Measurements from ENCODE around the gene MCL1. TPM values are rescaled to one million over a fixed set of nuclear protein-coding genes. Genes with fewer than 3 reads are reported as not detected.

Gene MCL1
- total RNA-seq, 2 experiments from 2014 or later = 249 to 261 TPM

GRCh38 chr1:150562446-150563339, 16.7 kb downstream of the MCL1 start:
- H3K27me3 Mint-ChIP-seq (ENCODE audit: low read depth) = no peaks in the 10 kb centered on the region
- DNase-seq (peak; percentile 80), ATAC-seq (peak; percentile 1)
- CTCF ChIA-PET = interaction anchor here (1.4 to 14.3 kb wide), 8 partner anchors 14 to 433 kb away, joined by 3 to 412 read pairs (median 6); partner anchors contain the start of genes ENSA, MCL1 and SETDB1
- peak overlapping the region; percentile 99 for H3K27ac Mint-ChIP-seq
- H3K36me3 Mint-ChIP-seq (ENCODE audit: low read depth) = peaks cover 2% of the 10 kb centered on the region
- POLR2A ChIA-PET = interaction anchor here (0.5 to 16.0 kb wide), 11 partner anchors 11 to 676 kb away, joined by 3 to 1108 read pairs (median 5); partner anchors contain the start of genes ENSA, GOLPH3L and MCL1
- H3K4me3 Mint-ChIP-seq = peak overlapping the region; percentile 90
- no peaks in the 10 kb centered on the region for H3K9me3 Mint-ChIP-seq (ENCODE audit: insufficient read depth)
- peaks cover 74% of the 10 kb centered on the region for H3K4me1 Mint-ChIP-seq (ENCODE audit: low read depth)

GRCh38 chr1:150561974-150562445, 17.4 kb downstream of the MCL1 start:
- H3K4me1 Mint-ChIP-seq (ENCODE audit: low read depth) = peaks cover 67% of the 10 kb centered on the region
- CTCF ChIA-PET = interaction anchor here (1.4 to 14.3 kb wide), 7 partner anchors 14 to 364 kb away, joined by 4 to 412 read pairs (median 7); partner anchors contain the start of genes ENSA, MCL1 and SETDB1
- no peaks in the 10 kb centered on the region for H3K27me3 Mint-ChIP-seq (ENCODE audit: low read depth)
- ATAC-seq (peak; percentile 60), DNase-seq (peak; percentile 92)
- peak overlapping the region; percentile 90 for H3K4me3 Mint-ChIP-seq
- H3K36me3 Mint-ChIP-seq (ENCODE audit: low read depth) = peaks cover 2% of the 10 kb centered on the region
- H3K27ac Mint-ChIP-seq = peak overlapping the region; percentile 99
- no peaks in the 10 kb centered on the region for H3K9me3 Mint-ChIP-seq (ENCODE audit: insufficient read depth)
- POLR2A ChIA-PET = interaction anchor here (0.6 to 16.0 kb wide), 11 partner anchors 10 to 675 kb away, joined by 3 to 1108 read pairs (median 5); partner anchors contain the start of genes ENSA, GOLPH3L, MCL1 and TARS2

GRCh38 chr1:150561254-150561973, 18.0 kb downstream of the MCL1 start:
- DNase-seq (peak; percentile 80), ATAC-seq (peak; percentile 31)
- Mint-ChIP-seq H3K36me3 (ENCODE audit: low read depth) (peaks cover 2% of the 10 kb centered on the region), H3K27me3 (ENCODE audit: low read depth) (no peaks in the 10 kb centered on the region), H3K27ac (peak overlapping the region; percentile 99), H3K9me3 (ENCODE audit: insufficient read depth) (no peaks in the 10 kb centered on the region), H3K4me3 (peak overlapping the region; percentile 90), H3K4me1 (ENCODE audit: low read depth) (peaks cover 61% of the 10 kb centered on the region)
- CTCF ChIA-PET = interaction anchor here (0.6 to 14.3 kb wide), 37 partner anchors 7 to 421 kb away, joined by 3 to 412 read pairs (median 5); partner anchors contain the start of genes ENSA, FALEC, GOLPH3L and MCL1
- POLR2A ChIA-PET = interaction anchor here (0.6 to 16.0 kb wide), 14 partner anchors 8 to 675 kb away, joined by 3 to 1108 read pairs (median 4); partner anchors contain the start of genes ENSA, GOLPH3L, MCL1 and MINDY1

DNA sequence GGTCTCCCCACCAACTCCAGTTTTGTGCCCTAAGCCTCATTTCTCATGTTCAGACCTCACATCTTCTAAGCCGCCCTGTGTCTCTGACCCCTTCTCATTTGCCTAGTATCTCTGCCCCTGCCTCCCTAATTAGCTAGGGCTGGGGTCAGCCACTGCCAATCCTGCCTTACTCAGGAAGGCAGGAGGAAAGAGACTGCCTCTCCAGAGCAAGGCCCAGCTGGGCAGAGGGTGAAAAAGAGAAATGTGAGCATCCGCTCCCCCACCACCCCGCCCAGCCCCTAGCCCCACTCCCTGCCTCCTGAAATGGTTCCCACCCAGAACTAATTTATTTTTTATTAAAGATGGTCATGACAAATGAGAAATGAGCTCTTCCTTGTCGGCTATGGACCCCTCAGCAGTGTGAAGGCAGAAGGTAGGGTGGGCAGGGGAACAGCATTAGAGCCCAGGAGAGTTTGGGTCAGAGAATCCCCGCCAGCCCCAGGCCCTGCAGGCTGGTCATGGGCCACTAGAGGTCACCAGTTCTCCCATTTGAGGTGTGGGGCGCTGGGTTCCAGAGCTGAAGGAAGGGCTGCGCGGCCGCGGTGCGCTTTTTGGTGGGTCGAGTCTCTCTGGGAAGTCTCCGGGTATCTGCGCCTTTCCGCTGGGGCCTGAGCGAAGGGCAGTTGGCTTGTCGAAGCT, 18.7 kb downstream of the MCL1 start:
- Mint-ChIP-seq H3K27ac (peak overlapping the region; percentile 99), H3K27me3 (ENCODE audit: low read depth) (no peaks in the 10 kb centered on the region), H3K36me3 (ENCODE audit: low read depth) (peaks cover 2% of the 10 kb centered on the region), H3K9me3 (ENCODE audit: insufficient read depth) (no peaks in the 10 kb centered on the region), H3K4me1 (ENCODE audit: low read depth) (peaks cover 54% of the 10 kb centered on the region), H3K4me3 (peak overlapping the region; percentile 90)
- POLR2A ChIA-PET = interaction anchor here (0.6 to 16.0 kb wide), 16 partner anchors 7 to 716 kb away, joined by 3 to 1108 read pairs (median 4); partner anchors contain the start of genes CTSK, ENSA, GOLPH3L and MCL1
- CTCF ChIA-PET = interaction anchor here (0.6 to 14.3 kb wide), 50 partner anchors 8 to 446 kb away, joined by 3 to 412 read pairs (median 4); partner anchors contain the start of genes CTSK, ENSA, FALEC and GOLPH3L
- DNase-seq (peak; percentile 91), ATAC-seq (peak; percentile 42)

DNA sequence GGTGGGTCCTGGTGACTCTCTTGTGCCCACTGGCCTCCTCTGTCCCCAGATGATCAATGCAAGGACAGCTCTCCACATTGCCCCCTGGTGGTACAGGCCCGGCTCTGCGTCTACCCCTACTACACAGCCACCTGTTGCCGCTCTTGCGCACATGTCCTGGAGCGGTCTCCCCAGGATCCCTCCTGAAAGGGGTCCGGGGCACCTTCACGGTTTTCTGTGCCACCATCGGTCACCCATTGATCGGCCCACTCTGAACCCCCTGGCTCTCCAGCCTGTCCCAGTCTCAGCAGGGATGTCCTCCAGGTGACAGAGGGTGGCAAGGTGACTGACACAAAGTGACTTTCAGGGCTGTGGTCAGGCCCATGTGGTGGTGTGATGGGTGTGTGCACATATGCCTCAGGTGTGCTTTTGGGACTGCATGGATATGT, 19.4 kb downstream of the MCL1 start:
- peak; percentile 8 for ATAC-seq
- Mint-ChIP-seq H3K27me3 (ENCODE audit: low read depth) (no peaks in the 10 kb centered on the region), H3K9me3 (ENCODE audit: insufficient read depth) (no peaks in the 10 kb centered on the region), H3K4me1 (ENCODE audit: low read depth) (peaks cover 50% of the 10 kb centered on the region), H3K27ac (peak overlapping the region; percentile 99), H3K4me3 (peak overlapping the region; percentile 90), H3K36me3 (ENCODE audit: low read depth) (peaks cover 2% of the 10 kb centered on the region)
- DNase-seq = peak; percentile 86
- CTCF ChIA-PET = interaction anchor here (0.6 to 14.3 kb wide), 37 partner anchors 8 to 446 kb away, joined by 3 to 412 read pairs (median 4); partner anchors contain the start of genes APH1A, CTSK, ENSA and FALEC
- POLR2A ChIA-PET = interaction anchor here (1.5 to 16.0 kb wide), 5 partner anchors 8 to 69 kb away, joined by 5 to 1108 read pairs (median 73); partner anchors contain the start of genes ENSA and MCL1

DNA sequence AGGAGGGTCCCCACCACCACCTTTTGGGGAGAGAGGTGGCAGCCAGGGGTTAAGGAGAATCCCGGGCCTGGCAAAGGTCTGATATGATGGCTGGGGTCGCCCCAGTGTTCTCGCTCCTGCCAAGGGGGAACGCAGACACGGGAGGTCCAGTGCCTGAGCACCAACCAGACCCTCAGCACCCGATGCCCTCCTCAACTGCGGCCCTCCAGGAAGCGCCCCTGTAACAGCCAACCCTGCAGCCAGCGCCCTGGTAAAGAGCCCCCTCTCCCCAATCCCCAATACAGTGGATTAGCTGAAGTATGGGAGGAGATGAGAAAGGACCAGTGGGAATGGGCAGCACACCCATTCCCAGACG, 19.8 kb downstream of the MCL1 start:
- Mint-ChIP-seq H3K9me3 (ENCODE audit: insufficient read depth) (no peaks in the 10 kb centered on the region), H3K27me3 (ENCODE audit: low read depth) (no peaks in the 10 kb centered on the region), H3K27ac (peak overlapping the region; percentile 99), H3K36me3 (ENCODE audit: low read depth) (no peaks in the 10 kb centered on the region), H3K4me3 (no peak overlapping the region), H3K4me1 (ENCODE audit: low read depth) (peaks cover 46% of the 10 kb centered on the region)
- ChIA-PET POLR2A (interaction anchor here (1.5 to 16.0 kb wide), 5 partner anchors 7 to 69 kb away, joined by 5 to 1108 read pairs (median 73); partner anchors contain the start of genes ENSA and MCL1), CTCF (interaction anchor here (0.6 to 14.3 kb wide), 26 partner anchors 8 to 447 kb away, joined by 3 to 412 read pairs (median 7); partner anchors contain the start of genes APH1A, CTSK, ENSA and FALEC)
- no peak for ATAC-seq
- DNase-seq = no peak

DNA sequence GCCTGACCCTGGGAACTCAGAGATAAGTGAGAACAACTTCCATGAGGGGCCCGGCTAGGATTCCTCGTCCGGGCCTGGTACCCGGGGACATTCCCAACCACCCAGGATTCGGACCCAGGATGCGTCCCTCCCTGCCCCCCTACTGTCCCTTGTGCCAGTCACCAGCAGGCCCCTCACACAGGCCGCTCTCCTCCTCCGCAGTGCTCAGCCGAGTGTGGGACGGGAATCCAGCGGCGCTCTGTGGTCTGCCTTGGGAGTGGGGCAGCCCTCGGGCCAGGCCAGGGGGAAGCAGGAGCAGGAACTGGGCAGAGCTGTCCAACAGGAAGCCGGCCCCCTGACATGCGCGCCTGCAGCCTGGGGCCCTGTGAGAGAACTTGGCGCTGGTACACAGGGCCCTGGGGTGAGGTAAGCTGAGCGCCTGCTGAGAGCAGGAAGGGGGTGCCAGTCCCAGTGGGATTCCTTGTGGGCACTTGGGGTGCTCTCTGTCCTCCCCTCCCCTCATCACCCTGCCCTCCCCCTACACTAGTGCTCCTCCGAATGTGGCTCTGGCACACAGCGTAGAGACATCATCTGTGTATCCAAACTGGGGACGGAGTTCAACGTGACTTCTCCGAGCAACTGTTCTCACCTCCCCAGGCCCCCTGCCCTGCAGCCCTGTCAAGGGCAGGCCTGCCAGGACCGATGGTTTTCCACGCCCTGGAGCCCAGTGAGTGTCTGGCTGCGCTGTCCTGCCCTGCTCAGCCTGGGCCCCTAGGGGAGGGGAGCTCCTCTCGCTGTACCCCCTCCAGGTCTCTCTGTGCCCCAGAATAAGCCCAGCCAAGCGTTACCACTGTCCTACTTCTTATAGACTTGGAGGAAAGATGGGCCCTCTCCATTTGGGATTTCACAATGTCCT, 20.4 kb downstream of the MCL1 start:
- no peaks in the 10 kb centered on the region for H3K9me3 Mint-ChIP-seq (ENCODE audit: insufficient read depth)
- H3K4me3 Mint-ChIP-seq = no peak overlapping the region
- DNase-seq (no peak), ATAC-seq (no peak)
- no peaks in the 10 kb centered on the region for H3K36me3 Mint-ChIP-seq (ENCODE audit: low read depth)
- ChIA-PET POLR2A (interaction anchor here (1.5 to 16.0 kb wide), 5 partner anchors 7 to 70 kb away, joined by 5 to 1108 read pairs (median 73); partner anchors contain the start of genes ENSA and MCL1), CTCF (interaction anchor here (0.6 to 14.3 kb wide), 23 partner anchors 8 to 447 kb away, joined by 3 to 412 read pairs (median 7); partner anchors contain the start of genes APH1A, CTSK, ENSA and FALEC)
- no peaks in the 10 kb centered on the region for H3K27me3 Mint-ChIP-seq (ENCODE audit: low read depth)
- peaks cover 40% of the 10 kb centered on the region for H3K4me1 Mint-ChIP-seq (ENCODE audit: low read depth)
- no peak overlapping the region for H3K27ac Mint-ChIP-seq

DNA sequence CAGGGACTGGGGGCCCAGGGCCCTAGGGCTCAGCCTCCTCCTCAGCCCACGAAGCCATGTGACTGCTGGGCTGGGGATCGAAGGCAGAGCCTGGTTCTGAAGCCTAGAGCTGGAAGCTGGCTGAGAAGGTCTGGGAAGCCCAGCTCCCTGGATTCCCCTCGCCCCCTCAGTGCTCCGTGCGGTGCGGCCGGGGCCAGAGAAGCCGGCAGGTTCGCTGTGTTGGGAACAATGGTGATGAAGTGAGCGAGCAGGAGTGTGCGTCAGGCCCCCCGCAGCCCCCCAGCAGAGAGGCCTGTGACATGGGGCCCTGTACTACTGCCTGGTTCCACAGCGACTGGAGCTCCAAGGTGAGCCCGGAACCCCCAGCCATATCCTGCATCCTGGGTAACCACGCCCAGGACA, 21.1 kb downstream of the MCL1 start:
- H3K27ac Mint-ChIP-seq = no peak overlapping the region
- CTCF ChIA-PET = interaction anchor here (1.4 to 14.3 kb wide), 6 partner anchors 10 to 73 kb away, joined by 4 to 412 read pairs (median 15); partner anchors contain the start of genes ENSA, FALEC and MCL1
- H3K9me3 Mint-ChIP-seq (ENCODE audit: insufficient read depth) = no peaks in the 10 kb centered on the region
- POLR2A ChIA-PET = interaction anchor here (11.1 to 16.0 kb wide), 2 partner anchors 18 to 58 kb away, joined by 169 to 1108 read pairs; partner anchors contain the start of gene MCL1
- no peaks in the 10 kb centered on the region for H3K36me3 Mint-ChIP-seq (ENCODE audit: low read depth)
- DNase-seq (no peak), ATAC-seq (no peak)
- no peaks in the 10 kb centered on the region for H3K27me3 Mint-ChIP-seq (ENCODE audit: low read depth)
- H3K4me3 Mint-ChIP-seq = no peak overlapping the region
- H3K4me1 Mint-ChIP-seq (ENCODE audit: low read depth) = peaks cover 33% of the 10 kb centered on the region

DNA sequence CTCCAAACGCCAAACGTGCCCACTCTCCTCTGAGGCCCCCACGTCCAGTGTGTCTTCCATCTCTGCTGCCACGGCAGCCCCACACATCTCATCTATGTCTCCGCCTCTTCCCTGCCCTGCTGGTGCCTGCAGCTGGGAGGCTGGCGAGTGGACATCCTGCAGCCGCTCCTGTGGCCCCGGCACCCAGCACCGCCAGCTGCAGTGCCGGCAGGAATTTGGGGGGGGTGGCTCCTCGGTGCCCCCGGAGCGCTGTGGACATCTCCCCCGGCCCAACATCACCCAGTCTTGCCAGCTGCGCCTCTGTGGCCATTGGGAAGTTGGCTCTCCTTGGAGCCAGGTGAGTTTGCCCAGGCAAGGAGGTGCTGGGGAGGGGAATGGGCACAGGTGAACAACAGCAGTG, 21.6 kb downstream of the MCL1 start:
- no peak overlapping the region for H3K27ac Mint-ChIP-seq
- H3K27me3 Mint-ChIP-seq (ENCODE audit: low read depth) = no peaks in the 10 kb centered on the region
- no peak overlapping the region for H3K4me3 Mint-ChIP-seq
- CTCF ChIA-PET = interaction anchor here (9.3 to 14.3 kb wide), 2 partner anchors 18 to 64 kb away, joined by 386 to 412 read pairs; partner anchors contain the start of genes ENSA and MCL1
- DNase-seq (no peak), ATAC-seq (no peak)
- no peaks in the 10 kb centered on the region for H3K36me3 Mint-ChIP-seq (ENCODE audit: low read depth)
- no peaks in the 10 kb centered on the region for H3K9me3 Mint-ChIP-seq (ENCODE audit: insufficient read depth)
- POLR2A ChIA-PET = interaction anchor here (11.1 to 16.0 kb wide), 2 partner anchors 19 to 58 kb away, joined by 169 to 1108 read pairs; partner anchors contain the start of gene MCL1
- H3K4me1 Mint-ChIP-seq (ENCODE audit: low read depth) = peaks cover 32% of the 10 kb centered on the region

All from activated CD8-positive, alpha-beta T cell treated with anti-CD3 and anti-CD28 coated beads, Interleukin-2, amount 10 ng/mL, durations not matched to agents 7 days and 5 days (primary cell).